IMR-90 (cell line): Measurements from ENCODE around the gene KYNU. TPM values are rescaled to one million over a fixed set of nuclear protein-coding genes. Genes with fewer than 3 reads are reported as not detected.
"Not testable (repeated sequence)": the region's sequence is repeated elsewhere in the genome, so short reads cannot be mapped to it uniquely, and the experiment has no call there.

Experiments
- ATAC-seq: fragments of 200-7000 bp; cut with Tn5 transposase; 2 replicates; pipeline ENCODE4 v1.9.1; 2020; ENCODE audit warnings: low read depth, mild to moderate bottlenecking, moderate library complexity
- BruUV-seq: library from RNA; stranded (reverse); fragments of 400-500 nt; replicated peaks from 2 replicates; lab custom pipeline; 2021; lab: Mats Ljungman, UMichigan
- CTCF ChIA-PET: fragments of 300-600 bp; formaldehyde crosslinking; extraction: SDS; loops from one replicate; lab custom pipeline; 2021; ENCODE audit warnings: antibody characterized with exemption; lab: Yijun Ruan, JAX
- POLR2A ChIA-PET: fragments of 300-600 bp; sonication (Branson Sonifier 250); formaldehyde crosslinking; loops from one replicate; lab custom pipeline; 2022; ENCODE audit warnings: antibody characterized with exemption; ENCODE audit not compliant: unreplicated experiment; lab: Charles Lee
- DNase-seq: peaks from one replicate; pipeline ENCODE4 v3.0.0; 2013
- H2AFZ ChIP-seq: replicated peaks from 2 replicates; pipeline ENCODE3; 2013; ENCODE audit warnings: low read length, mild to moderate bottlenecking; ENCODE audit not compliant: poor library complexity
- H2AK5ac ChIP-seq: 2 replicates; pipeline ENCODE4 v1.6.1; 2013; ENCODE audit warnings: low read depth, low read length, inconsistent platforms
- H2AK9ac ChIP-seq: replicated peaks from 2 replicates; pipeline ENCODE3; 2013; ENCODE audit warnings: mild to moderate bottlenecking, low read depth, low read length, moderate library complexity; ENCODE audit not compliant: poor library complexity
- H2BK120ac ChIP-seq: 2 replicates; pipeline ENCODE4 v1.6.1; 2013; ENCODE audit warnings: low read depth, low read length, inconsistent platforms
- H2BK15ac ChIP-seq: 3 replicates; pipeline ENCODE4 v1.6.1; 2013; ENCODE audit warnings: low read depth, low read length, inconsistent platforms
- H2BK20ac ChIP-seq: 2 replicates; pipeline ENCODE4 v1.6.1; 2013; ENCODE audit warnings: low read depth, mild to moderate bottlenecking, inconsistent platforms, low read length, moderate library complexity
- H2BK5ac ChIP-seq: 2 replicates; pipeline ENCODE4 v1.6.1; 2013; ENCODE audit warnings: mild to moderate bottlenecking, low read depth, low read length, inconsistent platforms; ENCODE audit not compliant: poor library complexity, severe bottlenecking
- H3K14ac ChIP-seq: replicated peaks from 2 replicates; pipeline ENCODE4 v1.6.1; 2013; ENCODE audit warnings: low read depth, low read length, inconsistent platforms
- H3K18ac ChIP-seq: 2 replicates; pipeline ENCODE4 v1.6.1; 2013; ENCODE audit warnings: low read depth, low read length, control low read depth
- H3K23ac ChIP-seq: 2 replicates; pipeline ENCODE4 v1.6.1; 2013; ENCODE audit warnings: low read depth, low read length, inconsistent platforms
- H3K27ac ChIP-seq: 2 replicates; pipeline ENCODE4 v1.5.1; 2013; ENCODE audit warnings: mild to moderate bottlenecking, control low read depth, low read length; ENCODE audit not compliant: insufficient read depth
- H3K27me3 ChIP-seq: 2 replicates; pipeline ENCODE4 v1.6.1; 2013; ENCODE audit warnings: low read length; ENCODE audit not compliant: control insufficient read depth, insufficient read depth
- H3K36me3 ChIP-seq: 2 replicates; pipeline ENCODE4 v1.6.1; 2013; ENCODE audit warnings: low read length, mixed read lengths; ENCODE audit not compliant: control insufficient read depth, insufficient read depth
- H3K4ac ChIP-seq: 2 replicates; pipeline ENCODE4 v1.6.1; 2013; ENCODE audit warnings: low read depth, low read length, inconsistent platforms
- H3K4me1 ChIP-seq: 2 replicates; pipeline ENCODE4 v1.6.1; 2013; ENCODE audit warnings: low read length, mixed read lengths; ENCODE audit not compliant: control insufficient read depth, insufficient read depth
- H3K4me2 ChIP-seq: 2 replicates; pipeline ENCODE4 v1.6.1; 2013; ENCODE audit warnings: low read depth, mild to moderate bottlenecking, control low read depth, low read length, moderate library complexity
- H3K4me3 ChIP-seq: 2 replicates; pipeline ENCODE4 v1.5.1; 2013; ENCODE audit warnings: low read depth, mild to moderate bottlenecking, control low read depth, low read length, moderate library complexity; ENCODE audit not compliant: insufficient read depth
- H3K56ac ChIP-seq: 2 replicates; pipeline ENCODE4 v1.6.1; 2013; ENCODE audit warnings: low read length, inconsistent platforms; ENCODE audit not compliant: insufficient read depth; ENCODE audit errors: extremely low read depth
- H3K79me1 ChIP-seq, 2 experiments: 2 replicates each; pipeline ENCODE4 v1.6.1; 2013; ENCODE audit warnings: low read length in 2 of 2, inconsistent platforms in 1 of 2, low read depth in 1 of 2
- H3K9ac ChIP-seq: 2 replicates; pipeline ENCODE4 v1.6.1; 2013; ENCODE audit warnings: low read depth, low read length, control low read depth
- H3K9me1 ChIP-seq: 2 replicates; pipeline ENCODE4 v1.6.1; 2013; ENCODE audit warnings: low read length, inconsistent platforms; ENCODE audit not compliant: insufficient read depth
- H3K9me3 ChIP-seq: 2 replicates; pipeline ENCODE4 v1.6.1; 2013; ENCODE audit warnings: low read length; ENCODE audit not compliant: control insufficient read depth, insufficient read depth
- H4K20me1 ChIP-seq: 2 replicates; pipeline ENCODE4 v1.6.1; 2013; ENCODE audit warnings: low read length, inconsistent platforms; ENCODE audit not compliant: insufficient read depth
- H4K5ac ChIP-seq: 2 replicates; pipeline ENCODE4 v1.6.1; 2013; ENCODE audit warnings: mild to moderate bottlenecking, low read depth, low read length, control low read depth
- H4K8ac ChIP-seq, 2 experiments: 2 replicates each; pipeline ENCODE4 v1.6.1; 2013; ENCODE audit warnings: low read depth in 2 of 2, low read length in 2 of 2, control low read depth in 1 of 2, inconsistent platforms in 1 of 2
- H4K91ac ChIP-seq: 2 replicates; pipeline ENCODE4 v1.6.1; 2013; ENCODE audit warnings: low read depth, low read length, inconsistent platforms; ENCODE audit not compliant: insufficient read depth
- BHLHE40 ChIP-seq: fragments of 150-350 bp; IDR thresholded peaks from 2 replicates; pipeline ENCODE4 v1.6.1; 2016; ENCODE audit warnings: mild to moderate bottlenecking, low read depth, low read length
- CEBPB ChIP-seq: IDR thresholded peaks from 2 replicates; pipeline ENCODE4 v1.6.1; 2012; ENCODE audit warnings: low read depth, low read length, improper control_type of control experiment
- CHD1 ChIP-seq: IDR thresholded peaks from 2 replicates; pipeline ENCODE4 v1.6.1; 2012; ENCODE audit warnings: low read depth, low read length, improper control_type of control experiment
- CTCF ChIP-seq: conservative IDR thresholded peaks from 2 replicates; pipeline ENCODE4 v1.5.1; 2012; ENCODE audit warnings: mild to moderate bottlenecking, low read depth, low read length, improper control_type of control experiment
- MAZ ChIP-seq: IDR thresholded peaks from 2 replicates; pipeline ENCODE4 v1.6.1; 2012; ENCODE audit warnings: low read depth, mild to moderate bottlenecking, low read length, improper control_type of control experiment, moderate library complexity, borderline replicate concordance
- MXI1 ChIP-seq: IDR thresholded peaks from 2 replicates; pipeline ENCODE4 v1.6.1; 2012; ENCODE audit warnings: low read depth, mild to moderate bottlenecking, low read length, moderate library complexity, borderline replicate concordance
- WGBS, 2 experiments: methylation state at CpG; one replicate each; pipeline versions ENCODE4 v1.1.5 to v1.1.7; 2013; ENCODE audit warnings: missing lambda C conversion rate in 2 of 2; ENCODE audit not compliant: insufficient read length in 1 of 2; ENCODE audit errors: extremely low coverage in 2 of 2; 5-methylcytosine and 5-hydroxymethylcytosine counted together
- dilution Hi-C: fragments of 300-500 bp; cut with HindIII; formaldehyde crosslinking; loops from one replicate; pipeline ENCODE4 v1.14.3; 2018; ENCODE audit warnings: low sequenced_read_pairs; ENCODE audit not compliant: unreplicated experiment
- in situ Hi-C: fragments of 300-500 bp; cut with MboI; formaldehyde crosslinking; loops from 3 replicates; pipeline ENCODE4 v1.14.3; 2019; ENCODE audit warnings: low sequenced_read_pairs, inconsistent platforms, mixed read lengths
- intact Hi-C: fragments of 100-400 bp; cut with micrococcal nuclease; formaldehyde crosslinking; loops from 2 replicates; pipeline ENCODE4 v1.10.0; 2022
- polyA plus RNA-seq, 3 experiments: library from polyadenylated mRNA; depleted of rRNA; stranded (reverse); fragments of >200 nt; gene quantifications; 2 replicates each; pipeline ENCODE4 v1.2.3, GENCODE V29; 2012; ENCODE audit warnings: low replicate concordance in 1 of 3
- total RNA-seq: library from RNA; depleted of rRNA; stranded (reverse); fragments of >200 nt; gene quantifications from 2 replicates; pipeline ENCODE4 v1.2.3, GENCODE V29; 2012

Gene KYNU
- total and polyA plus RNA-seq, 2 of the 4 experiments (the other 2 are of a cell fraction) = 0.75 to 2.9 TPM

GRCh38 chr2:142881619-142882018 is 4.2 kb downstream of the KYNU start:
- no peak overlapping the region for H3K4me3 ChIP-seq
- dilution Hi-C loops (no loop called here), in situ Hi-C loops (no loop called here), intact Hi-C loops (no loop called here)
- H4K8ac ChIP-seq = no peak overlapping the region; a peak in 1 of 4 replicates
- DNase-seq (no peak), ATAC-seq (no peak)
- WGBS, 2 experiments = 100% methylated on average over 1 of the region's 3 CpGs; no CpG with 5 or more reads in 1 of the 2 experiments
- no peak overlapping the region for H2AK9ac ChIP-seq
- no peak overlapping the region for H2AFZ ChIP-seq
- no peaks in the 10 kb centered on the region for H3K9me3 ChIP-seq
- no peak overlapping the region for H2BK5ac ChIP-seq
- POLR2A ChIA-PET = no interaction called here
- H3K27ac ChIP-seq = no peak overlapping the region
- H3K4me2 ChIP-seq = no peak overlapping the region
- H3K4ac ChIP-seq = no peak overlapping the region
- H3K9ac ChIP-seq = no peak overlapping the region
- H4K91ac ChIP-seq = no peak overlapping the region
- no peak overlapping the region for H3K23ac ChIP-seq
- no peak for TF ChIP-seq CHD1
- TF ChIP-seq MXI1 = no peak
- no peak for TF ChIP-seq BHLHE40
- TF ChIP-seq MAZ = no peak
- no peak for TF ChIP-seq CEBPB
- TF ChIP-seq CTCF = no peak
- no peaks in the 10 kb centered on the region; the same call in 1 of the 2 replicates for H3K4me1 ChIP-seq
- H2BK120ac ChIP-seq = no peak overlapping the region
- H2BK15ac ChIP-seq = no peak overlapping the region
- no peaks in the 10 kb centered on the region; the same call in 1 of the 2 replicates for H3K9me1 ChIP-seq
- CTCF ChIA-PET = interaction anchor here (0.7 kb wide), 1 partner anchor 59 kb away, joined by 8 read pairs; no protein-coding TSS in a partner anchor
- no peak overlapping the region for H2BK20ac ChIP-seq
- H3K79me1 ChIP-seq = no peaks in the 10 kb centered on the region
- H2AK5ac ChIP-seq = 0 out of 2 replicates have a peak overlapping the region, but pooled peaks have one; percentile 21
- no peaks in the 10 kb centered on the region for H4K20me1 ChIP-seq
- no peaks in the 10 kb centered on the region for H3K27me3 ChIP-seq
- BruUV-seq = no TSS peak
- no peak overlapping the region for H3K14ac ChIP-seq
- H3K56ac ChIP-seq = no peak overlapping the region
- peaks cover 1% of the 10 kb centered on the region; the same call in 1 of the 2 replicates for H3K36me3 ChIP-seq
- no peak overlapping the region for H3K18ac ChIP-seq
- no peak overlapping the region for H4K5ac ChIP-seq

- H4K5ac ChIP-seq, H3K9ac ChIP-seq, dilution Hi-C loops, H2AFZ ChIP-seq, H3K18ac ChIP-seq, intact Hi-C loops, ATAC-seq, H3K27me3 ChIP-seq, H3K27ac ChIP-seq, H2BK20ac ChIP-seq, H3K79me1 ChIP-seq, CTCF ChIA-PET, H2BK15ac ChIP-seq, H3K4me2 ChIP-seq, H4K8ac ChIP-seq, H3K4me3 ChIP-seq, POLR2A ChIA-PET, H3K4ac ChIP-seq, H2BK120ac ChIP-seq, H3K9me3 ChIP-seq, H3K14ac ChIP-seq, H4K91ac ChIP-seq, H3K23ac ChIP-seq, H3K9me1 ChIP-seq, in situ Hi-C loops, H4K20me1 ChIP-seq, H3K4me1 ChIP-seq, H2AK5ac ChIP-seq, H3K36me3 ChIP-seq, H2AK9ac ChIP-seq, DNase-seq, BruUV-seq, H2BK5ac ChIP-seq, H3K56ac ChIP-seq: not testable (repeated sequence)
- no CpG with 5 or more reads among the region's 3 CpGs for WGBS, 2 experiments
Observed at GRCh38 chr2:142882500-142882899, 5.0 kb downstream of the KYNU start.
